GM18502 (cell line): Measurements from ENCODE around the gene PSMA3.

ENCODE experiments used
- ATAC-seq: cut with Tn5 transposase; IDR thresholded peaks from one replicate; pipeline ENCODE4 v1.9.1; 2021; ENCODE audit warnings: mild to moderate bottlenecking; ENCODE audit not compliant: unreplicated experiment, poor library complexity

PSMA3 gene

DNA sequence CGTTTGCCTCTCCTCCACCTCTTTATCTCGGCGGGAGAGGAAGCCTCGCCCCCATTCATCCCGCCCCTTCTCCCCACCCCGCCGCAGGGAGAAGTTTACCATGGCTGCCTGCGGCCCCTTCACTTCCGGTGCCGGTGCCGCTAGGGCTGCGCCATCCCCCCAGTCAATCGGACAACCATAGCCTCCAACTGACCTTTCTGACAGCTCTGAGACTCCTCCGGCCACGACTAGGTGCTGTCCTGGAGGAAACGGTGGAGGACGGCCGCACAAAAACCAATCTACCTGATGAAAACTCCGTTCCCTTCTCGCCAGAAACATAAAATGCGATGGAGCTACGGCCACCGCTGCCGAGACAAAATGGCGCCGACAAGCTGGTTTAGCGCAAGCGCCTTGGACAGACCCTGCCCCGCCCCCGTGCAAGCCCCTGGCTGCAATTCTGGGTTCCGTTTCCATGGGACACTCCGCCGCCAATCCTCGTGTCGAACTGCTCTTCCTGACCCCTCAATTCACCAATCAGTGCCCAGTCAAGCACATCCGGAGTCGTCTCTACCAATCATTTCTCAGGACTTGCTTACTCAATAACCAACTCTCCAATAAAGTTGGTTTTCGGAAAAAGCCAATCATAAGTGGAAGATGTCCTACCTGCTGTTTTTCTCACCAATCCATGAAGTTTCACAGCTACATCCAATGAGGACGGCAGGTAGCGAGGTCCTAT, 53.3 kb downstream of the PSMA3 start:
- peak; percentile 85 for ATAC-seq

DNA sequence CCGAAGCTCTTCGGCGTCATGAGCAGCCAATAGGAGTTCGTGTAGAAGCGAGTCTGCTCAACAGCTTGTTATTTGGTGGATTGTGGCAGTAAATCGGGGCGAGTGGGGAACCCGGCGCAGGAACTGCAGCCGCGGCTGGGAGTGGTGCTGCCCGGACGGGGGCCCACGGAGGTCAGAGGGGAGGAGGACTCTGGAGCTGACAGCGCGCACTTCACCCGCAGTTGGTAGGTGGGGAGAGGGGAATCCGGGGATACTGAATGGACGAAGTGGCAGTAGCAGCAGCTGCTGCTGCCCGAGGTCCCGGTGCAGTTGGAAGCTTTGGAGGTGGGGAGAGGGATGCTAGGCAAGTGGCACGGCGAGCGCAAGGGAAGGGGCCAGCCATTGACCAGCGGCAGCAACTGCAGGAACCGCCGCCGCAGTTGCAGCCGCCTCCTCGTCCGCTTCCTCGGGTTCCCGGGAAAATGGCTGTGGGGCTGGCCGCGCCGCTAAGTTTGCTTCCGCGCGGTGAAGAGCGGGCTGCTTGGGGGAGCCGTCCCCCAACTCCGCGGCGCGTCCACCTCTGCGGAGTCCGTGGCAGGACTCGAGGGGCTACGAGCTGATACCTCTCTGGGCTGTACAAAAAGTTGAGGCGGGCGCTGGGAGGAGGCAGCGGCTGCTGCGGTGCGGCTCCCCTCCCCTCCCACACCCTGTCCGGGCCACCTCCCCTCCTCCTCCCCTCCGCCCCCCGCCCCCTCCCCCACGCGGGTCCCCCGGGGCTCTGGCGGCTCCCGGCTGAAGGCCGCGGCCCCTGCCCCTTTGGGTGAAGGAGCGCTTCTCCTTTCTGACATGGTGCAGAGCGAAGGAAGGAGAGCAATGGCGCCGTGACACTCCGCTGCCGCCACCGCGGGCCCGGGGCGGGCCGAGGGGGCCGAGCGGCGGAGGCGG, 54.1 kb downstream of the PSMA3 start, which contains the start of gene ARID4A:
ARID4A (plus strand) TSS at position 79 of the 924 bp plus-strand sequence. CDS start 1,300 bp downstream, outside the sequence.
- peak; percentile 11 for ATAC-seq

DNA sequence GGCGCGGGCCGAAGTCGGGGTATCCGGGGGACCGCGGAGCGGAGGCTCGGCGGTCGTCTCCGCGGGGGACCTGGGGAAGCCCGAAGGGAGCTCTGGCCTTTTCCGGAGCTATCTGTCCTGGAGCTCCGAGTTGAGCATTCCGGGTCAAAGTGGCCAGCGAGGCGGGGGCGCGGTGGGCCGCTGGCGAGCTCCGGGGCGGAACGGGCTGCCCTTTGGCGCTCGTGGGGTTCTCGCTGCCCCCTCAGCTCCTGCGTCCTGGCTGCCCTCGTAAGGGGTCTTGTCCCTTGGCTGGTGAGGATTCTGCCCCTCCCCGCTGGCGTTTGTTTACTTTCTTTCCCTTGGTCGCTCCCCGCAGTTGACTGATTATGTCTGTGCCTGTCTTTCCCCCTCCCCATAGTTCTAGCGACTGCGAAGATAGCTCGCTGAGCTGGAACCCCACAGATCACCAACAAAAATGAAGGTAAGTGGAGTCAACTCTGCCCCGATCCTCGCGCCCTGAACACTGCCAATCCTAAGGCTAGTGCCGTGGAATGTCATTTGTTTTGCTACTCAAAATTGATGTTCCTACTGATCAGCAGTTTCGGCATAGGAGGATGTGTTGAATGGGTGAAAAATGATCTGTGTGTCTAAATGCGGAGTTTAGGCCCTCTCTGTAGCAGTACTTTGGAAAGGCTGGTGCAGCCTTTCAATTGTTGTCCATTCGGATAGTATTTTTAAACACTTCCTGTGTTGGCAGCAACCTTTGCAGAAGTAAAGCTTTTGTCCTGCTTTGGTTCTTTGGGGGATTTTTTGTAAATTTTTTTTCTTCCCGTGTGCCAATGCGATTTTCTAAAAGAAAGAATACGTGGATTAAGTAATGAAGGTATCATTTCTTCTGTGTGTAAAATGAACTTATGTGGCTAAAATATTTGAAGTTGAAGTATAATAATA, 55.0 kb downstream of the PSMA3 start:
- ATAC-seq = no peak

DNA sequence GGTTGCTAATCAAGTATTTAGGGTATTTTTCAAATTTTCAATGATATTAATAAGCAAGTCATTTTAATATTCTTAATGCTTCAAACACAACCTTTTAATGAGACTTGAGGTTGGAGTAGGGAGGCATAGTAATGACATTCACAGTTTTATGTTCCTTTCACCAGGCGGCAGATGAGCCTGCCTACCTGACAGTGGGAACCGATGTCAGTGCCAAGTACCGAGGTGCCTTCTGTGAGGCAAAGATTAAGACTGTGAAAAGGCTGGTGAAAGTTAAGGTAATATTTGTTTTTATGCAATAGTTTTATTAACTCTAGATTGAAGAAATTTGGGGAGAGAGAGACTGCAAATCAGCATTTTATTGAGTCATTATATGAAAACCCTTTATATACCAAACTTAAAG, 56.8 kb downstream of the PSMA3 start:
- no peak for ATAC-seq

DNA sequence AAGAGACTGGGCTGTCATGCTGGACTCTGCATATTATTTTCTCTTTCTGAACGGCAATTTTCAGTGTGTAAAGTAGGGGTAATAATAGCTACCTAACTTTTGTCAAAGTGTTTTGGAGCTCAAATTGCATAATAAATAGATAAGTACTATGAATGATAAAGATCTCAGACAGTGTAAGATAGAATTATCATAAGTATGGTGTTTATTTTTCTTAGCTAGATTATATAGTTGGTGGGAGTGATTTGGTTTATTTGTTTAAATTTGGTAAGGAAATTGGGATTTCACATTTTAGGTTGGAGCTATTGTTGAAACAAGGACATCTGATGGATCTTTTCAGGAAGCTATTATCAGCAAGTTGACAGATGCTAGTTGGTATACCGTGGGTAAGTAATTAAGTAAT, 61.1 kb downstream of the PSMA3 start:
- no peak for ATAC-seq

DNA sequence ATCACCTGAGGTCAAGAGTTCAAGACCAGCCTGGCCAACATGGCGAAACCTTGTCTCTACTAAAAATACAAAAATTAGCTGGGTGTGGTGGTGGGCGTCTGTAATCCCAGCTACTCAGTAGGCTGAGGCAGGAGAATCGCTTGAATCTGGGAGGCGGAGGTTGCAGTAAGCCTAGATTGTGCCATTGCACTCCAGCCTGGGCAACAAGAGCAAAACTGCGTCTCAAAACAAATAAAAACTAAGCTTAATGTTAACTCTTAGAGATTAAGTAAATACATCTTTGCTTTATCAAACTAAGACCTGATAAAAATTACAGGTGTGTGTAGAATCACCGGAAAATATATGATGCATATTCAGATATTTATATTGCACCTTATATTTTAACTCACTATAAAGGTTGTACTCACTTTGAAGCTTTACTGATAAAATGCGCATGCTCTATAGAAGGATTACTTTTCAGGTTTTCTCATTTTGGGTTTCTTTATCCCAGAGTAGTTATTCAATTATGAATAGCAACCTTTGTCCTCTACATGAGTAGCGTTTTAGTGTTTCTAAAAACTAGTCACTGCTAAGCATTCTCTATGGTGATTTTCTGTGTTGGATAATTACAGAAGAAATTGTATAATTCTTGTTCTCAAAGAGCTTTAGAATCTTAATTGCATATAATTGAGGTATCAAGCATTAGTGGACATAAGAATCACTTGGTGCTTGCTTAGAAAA, 63.1 kb downstream of the PSMA3 start:
- no peak for ATAC-seq

DNA sequence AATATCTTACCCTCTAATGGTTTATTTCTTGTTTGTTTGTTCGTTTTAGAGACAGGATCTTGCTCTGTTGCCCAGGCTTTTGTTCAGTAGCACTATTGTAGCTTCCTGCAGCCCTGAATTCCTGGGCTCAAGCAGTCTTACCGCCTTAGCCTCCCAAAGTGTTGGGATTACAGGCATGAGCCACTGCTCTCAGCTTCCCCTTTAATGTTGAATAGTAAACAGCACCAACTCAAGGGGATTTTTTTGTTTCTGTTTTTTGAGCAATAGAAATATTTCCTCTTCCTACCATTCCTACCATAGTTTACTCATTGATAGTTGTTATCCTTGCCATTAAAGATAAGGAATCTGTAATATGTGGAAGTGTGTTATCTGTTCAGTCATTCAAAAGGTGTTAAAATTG, 64.4 kb downstream of the PSMA3 start:
- ATAC-seq = no peak

DNA sequence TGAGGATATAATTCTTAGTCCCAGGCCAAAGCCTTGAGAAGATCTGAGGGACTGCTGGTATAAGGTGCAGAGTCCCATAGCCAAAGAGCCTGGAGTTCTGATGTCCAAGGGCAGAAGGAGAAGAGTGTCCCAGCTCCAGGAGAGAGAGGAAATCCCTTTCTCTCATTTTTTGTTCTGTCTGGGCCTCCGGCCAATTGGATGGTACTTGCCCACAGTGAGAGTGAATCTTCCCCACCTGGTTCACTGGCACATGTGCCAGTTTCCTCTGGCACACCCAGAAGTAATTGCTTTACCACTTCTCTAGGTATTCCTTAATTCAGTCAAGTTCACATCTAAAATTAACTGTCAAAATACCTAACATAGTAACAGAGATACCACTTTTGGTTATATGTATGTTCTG, 69.1 kb downstream of the PSMA3 start:
- no peak for ATAC-seq

DNA sequence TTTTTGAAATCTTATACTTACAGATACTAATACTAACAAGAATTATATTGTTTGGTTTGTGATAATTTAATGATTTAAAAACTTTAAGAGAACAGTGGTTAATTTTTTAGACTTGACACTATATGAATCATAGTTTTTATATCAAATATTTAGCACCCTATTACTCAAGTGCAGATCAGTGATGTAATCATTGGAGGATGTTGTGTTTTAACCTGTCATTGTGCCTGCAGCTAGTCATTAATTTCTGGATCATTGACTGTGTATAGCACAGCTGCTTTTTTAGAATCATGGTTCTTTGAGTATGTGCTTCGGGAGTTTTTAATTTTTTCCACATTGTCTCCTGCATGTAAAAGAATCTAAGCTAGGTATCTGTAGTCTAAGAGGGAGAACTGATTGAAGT, 71.0 kb downstream of the PSMA3 start:
- ATAC-seq = no peak
